HG03354 (cell line): ENCODE measurements around the gene PAX9.

Source experiments
- ATAC-seq: cut with Tn5 transposase; IDR thresholded peaks from one replicate; pipeline ENCODE4 v1.9.1; 2021; ENCODE audit warnings: mild to moderate bottlenecking; ENCODE audit not compliant: unreplicated experiment, poor library complexity, severe bottlenecking

PAX9 gene

DNA sequence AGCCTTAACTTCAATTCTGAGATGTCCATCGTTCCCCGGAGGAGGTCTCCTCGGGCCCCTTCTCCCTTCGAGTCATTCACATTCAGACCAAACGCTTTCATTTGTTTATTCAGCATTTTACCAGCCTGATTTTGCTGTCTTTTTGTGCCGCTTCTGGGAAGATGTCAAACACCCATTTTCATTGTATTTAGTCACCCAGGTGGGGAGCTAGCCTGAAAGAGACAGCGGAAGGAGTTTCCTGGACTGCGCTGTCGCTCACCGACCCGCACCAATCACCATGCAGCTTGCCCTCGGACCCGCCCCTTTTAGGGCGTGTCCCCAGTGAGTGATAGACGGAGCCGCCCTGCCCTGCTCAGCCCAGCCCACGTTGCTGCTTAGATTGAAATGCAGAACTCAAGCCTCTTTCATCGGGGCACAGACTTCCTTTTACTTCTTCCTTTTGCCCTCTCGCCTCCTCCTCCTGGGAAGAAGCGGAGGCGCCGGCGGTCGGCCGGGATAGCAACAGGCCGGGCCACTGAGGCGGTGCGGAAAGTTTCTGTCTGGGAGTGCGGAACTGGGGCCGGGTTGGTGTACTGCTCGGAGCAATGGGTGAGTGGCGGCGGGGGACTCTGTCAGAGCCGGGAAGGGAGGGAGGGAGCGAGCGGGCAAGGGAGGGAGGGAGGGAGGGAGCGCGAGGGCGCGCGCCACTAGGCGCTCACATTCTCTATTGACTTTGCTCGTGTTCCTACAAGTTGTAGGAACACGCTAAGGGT lies at the start of gene PAX9:
Gene PAX9 (plus strand): TSS at position 355 of the 752 bp plus-strand sequence. CDS start 230 bp downstream, at position 585.
- peak; percentile 83 for ATAC-seq

DNA sequence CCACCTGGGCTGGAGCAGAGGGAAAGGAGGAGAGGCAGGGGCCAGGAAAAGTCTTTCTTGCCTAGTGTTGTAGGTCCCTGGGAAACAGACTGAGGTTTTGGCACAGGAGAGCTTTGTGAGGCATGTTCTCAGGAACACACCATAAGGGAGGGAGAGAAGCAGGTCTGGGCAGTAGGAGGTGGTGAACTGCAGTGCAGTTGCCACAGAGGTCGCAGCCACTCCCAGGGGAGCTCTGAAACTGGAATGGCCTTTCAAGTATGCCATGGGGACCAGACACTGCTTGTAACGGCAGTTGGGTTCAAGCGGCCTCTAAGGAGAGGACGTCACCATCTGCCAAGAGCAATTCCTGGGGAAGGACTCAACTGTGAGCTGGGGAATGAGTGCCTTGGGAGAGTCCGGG lies 43.8 kb upstream of the PAX9 start:
- no peak for ATAC-seq

DNA sequence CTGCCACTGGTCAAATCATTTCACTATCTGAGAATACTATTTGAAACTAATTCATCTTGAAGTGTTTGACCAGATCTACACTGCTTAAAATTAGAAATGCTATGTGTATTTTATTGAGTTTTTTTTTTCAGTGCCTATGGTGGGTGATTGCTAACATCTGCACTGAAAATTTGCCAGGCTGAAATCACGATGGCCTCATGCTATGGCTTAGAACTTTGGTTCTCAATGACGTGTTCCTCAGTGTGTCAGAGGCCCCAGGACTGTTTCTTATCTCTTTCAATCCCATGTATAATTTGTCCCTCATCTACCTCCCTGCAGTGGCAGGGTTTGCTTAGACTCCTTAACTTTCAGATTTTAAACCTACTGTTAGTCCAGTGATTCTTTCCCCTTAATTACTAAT lies 43.0 kb upstream of the PAX9 start:
- ATAC-seq = no peak

DNA sequence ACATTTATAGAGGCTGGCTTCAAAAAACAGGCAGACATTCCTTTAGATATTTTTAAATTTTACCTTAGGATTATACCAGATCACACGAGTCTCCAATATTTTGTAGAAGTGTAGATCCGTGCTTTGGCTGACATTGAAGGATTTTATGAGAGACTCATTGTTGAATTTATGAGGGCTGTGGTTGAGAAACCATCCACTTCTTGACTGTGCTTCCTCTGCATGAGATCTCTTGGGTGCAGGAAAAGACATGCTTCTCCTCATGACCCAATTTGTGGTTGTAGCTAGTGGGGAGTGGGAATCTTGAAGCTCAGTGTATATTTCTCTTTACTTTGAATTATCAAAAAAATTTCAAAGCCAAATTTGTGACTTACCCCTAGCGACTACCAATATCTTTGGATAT lies 42.5 kb upstream of the PAX9 start:
- ATAC-seq = no peak

DNA sequence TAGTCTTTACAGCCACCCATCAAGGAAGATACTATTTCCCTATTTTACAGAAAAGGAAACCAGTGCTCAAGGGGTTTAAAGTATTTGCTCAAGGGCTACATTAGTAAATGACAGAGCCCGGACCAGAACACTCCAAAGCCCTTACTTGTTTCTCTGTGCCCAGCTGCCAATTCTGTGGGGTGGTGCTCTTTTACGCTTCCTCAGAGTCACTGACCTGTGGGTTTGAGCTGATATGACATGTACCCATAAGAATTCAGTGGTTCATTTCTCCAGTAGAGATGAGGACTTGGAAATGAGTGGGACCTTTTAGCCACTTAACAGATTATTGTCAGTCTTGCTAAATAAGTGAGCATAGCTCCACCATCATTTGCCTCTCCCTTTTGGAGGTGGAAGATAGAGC lies 41.8 kb upstream of the PAX9 start:
- ATAC-seq = no peak

DNA sequence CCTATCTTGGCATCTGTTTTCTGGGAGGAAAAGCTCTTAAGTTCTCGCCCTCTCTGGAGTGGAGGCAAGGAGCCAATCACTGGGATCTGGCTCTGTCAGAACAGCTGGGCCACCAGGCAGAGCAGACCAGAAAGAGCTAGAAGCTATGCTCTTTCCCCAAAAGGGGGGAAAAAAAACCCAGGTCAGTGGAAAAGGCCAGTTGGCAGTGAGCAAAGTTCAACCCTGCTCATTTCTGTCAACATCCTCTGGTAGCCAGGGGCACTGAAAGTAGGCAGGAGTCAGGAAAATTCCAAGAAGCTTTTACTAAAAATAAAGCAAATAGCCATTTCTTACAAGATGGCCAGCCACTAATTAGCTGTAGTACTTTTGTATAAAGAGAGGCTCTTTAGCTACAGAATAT lies 36.6 kb upstream of the PAX9 start:
- no peak for ATAC-seq

DNA sequence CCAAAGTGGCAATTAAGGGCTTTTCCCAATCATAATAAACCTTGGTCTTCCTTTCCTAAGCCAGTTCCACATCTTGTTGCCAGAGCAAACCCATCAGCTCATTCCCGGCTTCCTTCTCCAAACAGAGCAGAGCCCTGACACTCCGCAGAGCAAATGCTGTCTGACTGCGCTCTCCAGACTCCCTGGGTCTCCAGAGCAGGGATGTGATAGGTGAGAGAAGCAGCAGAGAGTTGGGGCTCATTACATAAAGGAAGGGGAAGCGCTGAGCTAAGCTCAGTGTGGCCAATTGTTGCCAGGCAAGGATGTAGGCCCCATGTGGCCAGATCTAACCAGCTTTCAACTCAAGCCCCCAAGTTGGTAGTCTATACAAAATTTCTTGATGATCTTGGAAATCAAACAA lies 36.2 kb upstream of the PAX9 start:
- ATAC-seq = no peak

DNA sequence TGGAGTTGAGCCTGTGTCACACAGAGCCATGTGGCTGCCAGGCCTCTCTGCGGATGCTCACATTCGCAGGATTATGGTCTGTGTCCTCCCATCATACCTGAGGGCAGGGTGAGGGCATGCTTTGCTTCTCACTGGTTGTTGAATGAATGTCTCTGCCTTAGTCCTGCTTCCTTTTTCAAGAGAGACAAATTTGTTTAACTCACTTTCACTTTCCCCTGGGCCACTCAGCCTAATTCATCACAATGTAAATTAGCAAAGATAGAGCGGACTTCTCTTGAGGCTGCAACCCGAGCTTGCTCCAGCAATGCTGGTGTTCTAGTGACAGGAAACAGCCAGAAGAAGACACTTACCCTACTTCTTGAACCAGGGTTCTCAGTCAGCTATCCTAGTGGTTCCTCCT lies 35.5 kb upstream of the PAX9 start:
- ATAC-seq = no peak

DNA sequence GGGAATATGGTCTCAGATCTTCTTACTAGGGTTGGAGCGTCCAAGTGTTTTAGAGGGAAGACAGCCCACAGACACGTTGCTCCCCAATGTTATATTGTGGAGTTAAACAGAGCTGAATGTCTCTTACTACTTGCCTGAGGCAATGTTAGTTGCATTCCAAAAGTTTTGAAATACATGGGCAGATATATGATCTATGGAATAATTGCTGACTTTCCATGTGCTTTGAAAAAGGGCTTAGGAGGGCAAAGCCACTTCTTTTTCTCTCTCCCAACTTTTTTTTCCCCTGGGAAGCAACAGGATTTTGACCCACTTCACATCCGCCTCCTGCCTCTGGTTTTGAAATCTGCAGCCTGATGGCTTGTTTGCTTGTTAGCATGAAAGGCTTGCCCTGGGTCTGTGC lies 33.7 kb upstream of the PAX9 start:
- ATAC-seq = no peak

DNA sequence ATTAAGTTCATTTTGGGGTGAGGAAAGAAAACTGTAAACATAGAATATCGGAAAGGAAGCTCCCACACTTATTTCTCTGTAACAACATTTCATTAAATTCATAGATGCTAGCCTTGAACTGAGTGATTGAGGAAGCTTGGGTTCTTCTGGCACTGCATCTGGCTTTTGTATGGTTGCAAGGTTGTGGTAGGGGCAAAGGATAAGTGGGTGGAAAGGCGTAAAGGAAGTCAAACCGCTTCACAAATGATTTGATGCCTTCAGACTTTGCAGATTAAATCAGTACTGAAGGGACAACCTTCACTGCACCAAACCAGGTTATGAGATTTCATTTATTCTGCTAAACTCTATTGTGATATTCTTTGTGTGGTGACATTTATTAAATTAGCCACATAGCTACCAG lies 28.1 kb upstream of the PAX9 start:
- no peak for ATAC-seq

DNA sequence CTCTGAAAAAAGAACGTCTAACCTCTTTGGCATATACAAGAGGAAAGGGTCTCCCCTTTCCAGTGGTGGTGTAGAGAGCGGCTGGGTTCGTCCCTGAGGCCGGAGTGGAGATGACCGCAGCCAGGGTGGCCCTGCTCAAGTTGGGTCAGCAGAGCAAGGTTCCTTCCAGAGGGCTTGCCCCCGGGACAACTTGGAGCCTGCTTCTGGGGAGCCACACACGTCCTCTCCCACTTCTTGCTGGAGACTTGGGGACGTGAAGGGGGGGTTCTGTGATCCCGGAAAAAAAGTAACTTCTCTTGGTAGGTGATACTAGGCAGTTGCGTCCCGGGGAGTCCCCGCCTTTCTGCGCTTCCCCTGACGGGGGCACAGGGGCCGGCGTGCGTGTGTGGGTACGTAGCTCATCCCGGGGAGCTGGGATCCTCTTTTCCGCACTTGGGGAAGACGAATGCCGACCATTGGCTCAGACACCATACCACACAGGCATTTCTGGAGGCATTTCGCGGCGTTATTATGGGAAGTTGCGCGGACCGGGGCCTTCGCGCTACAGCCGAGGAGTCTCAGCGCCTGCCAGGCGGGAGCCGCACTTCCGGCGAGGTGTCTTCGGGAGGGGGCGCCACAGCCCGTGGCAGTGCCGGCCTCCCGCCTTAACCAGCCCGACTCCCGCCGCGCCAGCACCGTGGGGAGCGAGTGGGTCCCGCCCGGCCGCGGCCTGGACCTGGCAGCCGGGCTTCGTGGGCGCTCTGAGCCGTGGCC lies 14.8 kb upstream of the PAX9 start:
- no peak for ATAC-seq

DNA sequence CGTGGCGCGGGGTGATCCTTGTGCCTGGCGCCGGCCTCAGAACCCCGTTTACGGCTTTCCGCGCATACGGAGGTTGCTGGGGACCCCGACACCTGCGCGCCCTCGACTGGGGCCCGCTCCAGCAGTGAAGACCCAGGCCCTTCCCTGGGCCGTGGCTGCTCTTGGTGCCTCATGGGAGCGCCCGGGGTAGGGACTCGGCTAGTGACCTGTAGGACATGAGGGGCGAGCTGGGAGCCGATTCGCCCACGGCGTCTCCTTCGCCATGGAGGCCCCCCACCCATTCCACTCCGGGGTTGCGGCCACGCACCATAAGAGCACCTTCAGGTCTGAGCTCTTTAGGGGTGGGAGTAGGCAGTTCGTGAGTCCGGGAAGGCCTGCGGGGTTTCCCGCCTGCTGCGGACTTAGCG lies 14.2 kb upstream of the PAX9 start:
- no peak for ATAC-seq

DNA sequence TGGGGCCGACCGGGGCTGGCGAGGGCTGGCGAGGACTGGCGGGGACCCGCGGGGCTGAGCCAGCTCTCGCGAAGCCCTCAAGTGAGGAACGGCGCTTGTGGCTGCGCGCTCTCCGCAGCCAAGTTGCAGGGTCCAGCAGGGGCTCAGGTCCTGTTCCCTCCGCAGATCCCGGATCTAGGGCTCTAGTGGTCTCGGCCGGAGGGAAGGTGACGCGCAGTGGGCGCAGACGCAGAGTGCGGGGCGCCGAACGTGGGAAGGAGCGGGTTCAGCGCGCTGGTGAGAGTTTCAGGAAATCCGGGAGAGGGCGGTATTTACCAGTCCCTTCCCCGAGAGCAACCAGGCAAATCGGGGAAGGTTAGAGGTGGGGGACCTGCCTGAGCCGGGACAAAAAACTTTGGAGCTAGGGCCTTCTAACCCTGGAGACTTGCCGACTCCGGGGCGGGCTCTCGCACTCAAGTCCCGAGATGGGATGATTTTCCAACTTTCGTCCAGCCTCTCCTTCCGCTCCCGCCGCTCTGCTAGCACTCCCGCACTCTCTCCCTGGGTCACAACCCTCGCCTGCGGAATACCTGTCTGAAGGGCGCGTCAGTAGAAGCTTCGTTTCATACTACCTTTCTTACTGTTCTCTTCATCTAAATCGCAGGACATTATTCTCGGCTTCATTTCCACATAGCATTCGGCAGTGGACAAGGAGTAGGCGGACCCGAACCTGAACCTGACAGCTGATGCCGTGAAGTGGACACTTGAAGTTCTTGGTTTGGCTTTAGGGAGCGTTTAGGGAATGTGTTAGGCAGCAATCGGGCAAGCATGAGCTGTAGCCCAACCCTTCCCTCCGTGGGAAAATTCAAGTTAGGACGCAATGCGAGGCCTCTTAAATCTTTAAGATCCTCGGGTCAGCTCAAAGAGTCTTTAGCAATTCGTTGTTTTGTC lies 13.6 kb upstream of the PAX9 start:
- no peak for ATAC-seq

DNA sequence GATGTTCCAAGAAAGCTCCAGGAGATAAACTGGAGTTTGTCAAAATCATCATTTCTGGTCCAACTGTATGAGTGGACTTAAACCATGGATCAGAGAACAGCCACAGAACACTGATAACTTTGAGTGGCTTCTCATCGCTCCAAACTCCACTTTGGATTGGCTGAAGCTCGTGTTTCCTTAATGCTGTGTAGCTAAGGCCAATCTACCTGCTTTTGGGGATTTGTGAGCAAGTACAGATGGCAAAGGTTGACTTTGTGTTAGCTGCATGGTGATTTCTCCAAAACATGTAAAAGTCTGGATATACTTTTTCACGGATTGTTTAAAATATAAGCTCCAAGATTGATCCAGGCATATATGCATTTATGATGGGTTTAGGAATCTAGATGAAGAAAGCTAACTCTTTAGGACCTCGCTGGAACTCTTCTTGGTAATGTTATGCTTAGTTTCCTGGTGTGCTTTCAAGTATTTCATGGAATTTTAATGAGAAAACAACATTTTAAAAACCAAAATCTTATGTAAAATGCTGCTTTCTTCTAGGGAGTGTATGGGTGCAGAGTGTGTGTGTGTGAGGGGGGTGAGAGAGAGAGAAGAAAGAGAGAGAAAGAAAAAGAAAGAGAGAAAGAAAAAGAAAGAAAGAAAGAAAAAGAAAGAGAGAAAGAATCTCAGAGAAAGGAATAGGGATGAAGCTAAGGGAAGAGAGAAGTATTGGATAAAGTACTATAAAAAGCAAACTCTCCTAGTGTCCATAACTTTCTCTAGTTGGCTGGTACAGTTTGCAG lies 11.6 kb upstream of the PAX9 start:
- no peak for ATAC-seq

DNA sequence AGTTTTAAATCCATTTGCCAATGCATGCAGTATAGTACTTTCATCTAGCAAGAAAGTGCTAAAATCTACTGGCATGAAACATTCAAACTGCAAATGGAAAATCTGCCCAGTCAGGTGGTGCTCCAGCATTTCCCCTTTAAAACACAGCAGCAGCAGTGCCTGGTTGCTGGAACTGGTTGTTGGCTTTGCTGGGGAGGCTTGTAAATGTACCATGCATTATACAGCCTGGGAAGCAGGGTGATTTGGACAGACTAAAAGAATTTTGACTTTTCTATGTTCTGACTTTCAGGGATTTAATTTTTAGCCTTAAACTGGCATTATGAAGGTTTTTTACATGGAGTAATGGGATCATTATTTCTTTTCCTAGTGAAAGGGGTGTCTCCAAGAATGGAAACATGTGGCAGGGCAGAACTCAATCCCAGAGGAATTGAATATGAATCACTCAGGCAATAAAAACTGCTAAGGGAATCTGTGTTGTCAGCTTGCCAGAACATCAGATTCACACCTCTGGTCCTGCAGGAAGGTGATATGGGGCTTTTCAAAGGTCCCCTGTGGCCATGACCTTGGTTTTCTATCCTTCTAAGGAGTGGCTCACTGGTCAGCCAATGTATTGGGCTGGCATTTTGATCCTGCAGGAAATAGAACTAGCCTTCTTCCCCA lies 9.0 kb upstream of the PAX9 start:
- ATAC-seq = no peak

DNA sequence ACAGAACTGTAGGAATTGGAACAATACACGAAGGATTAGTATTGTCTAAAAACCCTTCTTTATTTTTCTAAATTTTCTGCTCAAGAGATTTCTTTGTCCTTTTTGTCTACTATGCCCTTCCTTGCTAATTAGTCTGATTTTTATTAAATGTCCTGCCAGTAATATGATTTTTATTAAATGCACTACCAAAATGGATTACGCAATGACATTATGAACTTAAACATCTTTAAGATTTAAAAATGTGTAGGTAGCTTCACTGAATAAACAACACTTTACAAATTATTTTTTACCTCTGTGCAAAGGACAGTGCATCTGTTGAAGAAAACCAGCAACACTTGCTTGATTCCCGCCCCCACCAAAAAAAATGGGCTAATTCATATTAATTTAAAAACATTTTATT lies 8.2 kb upstream of the PAX9 start:
- ATAC-seq = no peak

DNA sequence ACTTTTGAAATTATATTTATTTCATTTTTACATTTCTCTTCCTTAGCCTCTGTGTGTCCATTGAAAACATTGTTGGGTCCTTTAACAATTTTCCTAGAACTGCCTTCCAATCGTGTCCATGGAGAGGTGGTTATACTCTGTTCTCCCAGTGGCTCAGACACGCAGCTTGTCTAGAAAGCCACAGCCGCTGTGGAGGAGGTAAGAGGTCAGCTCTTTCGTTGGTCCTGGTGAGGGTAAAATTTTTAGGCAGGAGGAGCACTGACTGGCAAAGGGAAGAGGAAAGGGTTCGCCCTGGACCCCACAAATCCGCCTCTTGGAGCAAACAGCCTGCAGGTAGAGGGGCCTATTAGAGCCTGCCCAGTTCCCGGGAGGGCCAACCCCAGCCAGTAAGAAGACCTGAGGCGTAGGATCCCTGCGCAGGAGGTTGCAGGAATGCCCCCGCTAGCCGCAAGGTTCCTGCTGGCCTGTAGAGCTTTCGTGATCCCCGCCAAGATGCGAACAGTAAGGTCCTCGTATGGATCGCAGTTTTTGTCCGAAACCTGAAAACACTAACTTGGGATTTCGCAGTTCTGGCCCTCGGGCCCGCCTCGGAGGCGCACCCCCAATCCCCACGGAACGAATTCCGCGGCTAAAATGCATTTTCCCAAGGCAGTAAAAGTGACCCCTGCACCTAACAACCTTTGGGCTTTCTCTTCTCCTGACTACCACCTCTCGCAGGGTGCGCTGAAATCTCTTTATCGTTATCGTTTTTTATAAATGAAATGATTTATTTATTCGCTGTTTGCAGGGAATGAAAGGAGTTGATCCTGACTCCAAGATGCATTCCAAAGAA lies 7.5 kb upstream of the PAX9 start:
- no peak for ATAC-seq

DNA sequence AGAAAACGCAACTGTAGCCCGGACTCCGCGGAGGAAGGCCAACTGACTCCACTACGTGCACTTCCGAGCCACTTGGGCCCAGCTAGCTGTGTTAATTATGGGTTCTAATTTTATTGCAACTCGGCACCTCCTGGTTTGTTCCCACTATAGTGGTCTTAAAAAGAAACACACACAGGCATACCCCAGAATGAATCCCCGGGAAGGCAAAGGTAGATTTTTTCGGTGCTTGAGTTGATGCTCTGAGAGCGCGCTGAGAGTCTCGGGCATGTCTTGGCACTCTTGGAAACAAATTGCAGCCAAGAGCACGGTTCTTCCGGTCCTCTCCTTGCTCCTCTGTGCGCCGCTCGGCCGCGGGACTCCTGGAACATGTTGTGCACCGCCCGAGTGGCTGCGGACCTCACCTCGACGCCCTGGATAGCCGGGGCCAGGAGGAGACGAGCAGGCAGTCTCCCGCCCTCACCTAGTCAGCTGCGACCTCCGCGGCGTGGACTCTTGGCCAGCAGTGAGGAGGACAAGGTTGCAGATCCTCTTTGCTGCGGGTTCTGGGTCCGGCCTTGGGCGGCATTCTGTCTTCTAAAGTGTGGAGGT lies 6.8 kb upstream of the PAX9 start:
- ATAC-seq = no peak
